ENCODE measurements around the gene TMIGD1.

GRCh38 chr17:30376621-30377452 lies 43.0 kb upstream of the TMIGD1 start:
- TF ChIP-seq SSRP1 (CRISPR knock-in tag; IDR thresholded peaks at IDR 0.05) (no peak), NR2F1 (CRISPR knock-in tag; IDR thresholded peaks at IDR 0.05) (no peak), CREB1 (IDR thresholded peaks at IDR 0.05) (no peak), CREB1 (CRISPR knock-in tag; IDR thresholded peaks at IDR 0.05) (peak; percentile 39; the same call in 1 of the 2 replicates), MEIS1 (CRISPR knock-in tag; IDR thresholded peaks at IDR 0.05; ENCODE audit: borderline replicate concordance) (no peak), CTCF (CRISPR knock-in tag; IDR thresholded peaks at IDR 0.05) (0 out of 2 replicates have a peak, but pooled peaks have one; percentile 11), GMEB1 (CRISPR knock-in tag; IDR thresholded peaks at IDR 0.05; ENCODE audit: borderline replicate concordance) (no peak), MXI1 (IDR thresholded peaks at IDR 0.05; ENCODE audit: borderline replicate concordance, low read depth, low read length) (no peak; the same call in 2 of the 3 replicates)
